Activated CD8-positive, alpha-beta memory T cell treated with anti-CD3 and anti-CD28 coated beads for 48 hours (primary cell): ENCODE data around the gene KLF6.

Experiments
- DNase-seq, 3 experiments: peaks; one replicate each; pipeline ENCODE4 v3.0.0-alpha.2; 2020; ENCODE audit warnings: low read depth in 2 of 3, low spot score in 2 of 3

KLF6 gene

GRCh38 chr10:3811291-3811870 is 26.4 kb upstream of the KLF6 start:
- DNase-seq: no peak

GRCh38 chr10:3808689-3809199 is 23.7 kb upstream of the KLF6 start:
- DNase-seq: no peak

- no peak for DNase-seq
These were observed 23.0 kb upstream of the KLF6 start for GRCh38 chr10:3807928-3808496.

- no peak for DNase-seq
These were observed 22.4 kb upstream of the KLF6 start for GRCh38 chr10:3807211-3807927.

- no peak for DNase-seq
These were observed 21.6 kb upstream of the KLF6 start for GRCh38 chr10:3806603-3807002.

DNA sequence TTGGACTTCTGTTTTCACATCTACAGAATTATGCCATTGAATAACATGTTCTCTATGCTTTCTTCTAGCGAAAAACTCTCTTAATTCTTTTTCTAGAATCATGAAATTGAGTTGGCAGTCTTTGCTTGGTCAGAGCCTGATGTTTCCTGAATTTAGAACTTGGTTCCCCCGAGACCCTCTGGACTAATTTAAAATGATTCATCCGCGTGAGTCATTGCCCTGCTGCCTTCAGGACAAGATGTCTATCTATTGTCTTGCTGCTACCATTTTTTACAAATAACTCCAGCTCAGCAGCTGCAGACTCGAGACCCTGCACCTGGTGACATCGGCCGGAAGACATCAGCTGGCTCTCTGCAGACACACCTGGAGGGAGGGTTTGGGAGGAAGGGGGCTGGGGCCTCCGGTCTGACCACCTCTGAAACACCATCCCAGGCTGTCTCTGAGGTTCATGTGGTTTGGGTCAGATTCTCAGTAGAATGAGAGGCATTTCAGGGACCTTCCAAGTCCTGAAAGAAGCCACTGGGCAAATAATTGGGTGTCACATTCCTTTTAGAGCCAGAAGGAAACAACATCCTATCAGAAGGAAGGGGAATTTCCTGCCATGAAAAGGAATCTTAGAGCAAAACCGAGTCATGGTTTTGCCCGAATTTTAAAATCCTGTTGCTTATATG is 20.9 kb upstream of the KLF6 start:
- DNase-seq: no peak

DNA sequence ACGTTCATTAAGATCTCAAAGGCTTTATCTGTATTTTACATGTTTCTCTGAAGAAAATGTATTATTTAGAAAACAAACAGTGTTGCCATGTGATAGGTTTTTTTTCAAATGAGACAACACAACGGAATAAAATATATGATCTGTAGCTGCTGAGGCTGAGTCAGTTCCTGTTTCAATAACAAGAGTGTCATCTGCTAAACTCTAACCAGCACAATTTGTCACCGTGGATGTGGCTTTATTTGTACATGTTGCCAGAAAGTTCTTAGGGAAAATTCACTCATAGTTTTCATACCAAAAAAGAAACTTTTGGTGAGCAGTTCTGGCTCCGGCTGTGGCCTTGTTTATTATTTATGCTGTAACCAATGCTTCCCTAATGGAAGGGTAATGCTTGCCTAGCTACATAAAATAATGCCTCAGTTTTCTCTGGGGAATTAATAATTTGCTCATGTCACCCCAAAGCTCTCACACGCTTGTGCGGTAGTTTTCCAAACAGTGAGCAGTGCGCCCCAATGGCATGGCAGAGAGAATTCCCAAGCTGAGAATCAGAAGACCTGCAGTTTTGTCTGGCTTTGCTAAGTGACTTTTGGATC is 20.3 kb upstream of the KLF6 start:
- DNase-seq: no peak

GRCh38 chr10:3803927-3804741 is 19.1 kb upstream of the KLF6 start:
- DNase-seq: peak in 1 of 3 experiments; percentile 50

GRCh38 chr10:3803295-3803926 is 18.4 kb upstream of the KLF6 start:
- no peak for DNase-seq

- no peak for DNase-seq
These were observed 17.7 kb upstream of the KLF6 start for GRCh38 chr10:3802526-3803265.

- DNase-seq: no peak
These were observed 16.7 kb upstream of the KLF6 start for GRCh38 chr10:3801558-3802192.

- no peak for DNase-seq
These were observed 15.6 kb upstream of the KLF6 start for GRCh38 chr10:3800586-3800985.

DNA sequence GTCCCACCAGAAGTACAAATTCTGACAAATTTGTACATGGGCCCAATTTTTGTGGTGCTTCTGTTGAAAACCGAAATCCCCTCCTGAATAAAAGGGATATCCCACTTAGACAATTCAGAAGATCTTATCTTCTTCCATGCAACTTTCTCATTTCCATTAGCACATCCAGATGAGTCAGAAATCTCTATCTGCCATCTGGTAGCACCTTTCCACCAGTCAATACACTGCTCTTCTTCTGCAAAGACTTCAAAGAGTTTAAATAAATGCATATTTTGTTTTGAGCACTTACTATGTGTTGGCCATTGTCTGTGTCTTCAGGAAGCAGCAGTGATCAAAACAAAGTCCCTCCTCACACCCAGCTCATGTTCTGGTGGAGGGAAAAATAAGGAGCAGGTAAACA is 12.7 kb upstream of the KLF6 start:
- no peak for DNase-seq

DNA sequence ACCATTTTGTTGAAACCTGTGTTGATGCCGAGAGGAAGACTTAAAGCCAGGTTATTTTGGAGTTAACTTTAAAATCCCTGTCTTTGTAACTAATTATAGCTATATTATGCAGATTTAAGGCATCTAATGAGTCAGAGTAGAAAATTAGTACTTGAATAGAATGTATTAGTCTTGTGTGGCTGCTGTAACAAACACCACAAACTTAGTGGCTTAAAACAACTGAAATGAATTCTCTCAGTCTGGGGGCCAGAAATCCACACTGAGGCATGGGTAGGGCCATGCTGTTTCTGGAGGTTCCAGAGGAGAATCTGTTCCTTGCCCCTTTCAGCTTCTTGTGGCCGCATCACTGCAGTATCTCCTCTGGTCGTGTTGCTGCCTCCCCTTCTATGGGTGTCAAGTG is 8.5 kb upstream of the KLF6 start:
- no peak for DNase-seq

DNA sequence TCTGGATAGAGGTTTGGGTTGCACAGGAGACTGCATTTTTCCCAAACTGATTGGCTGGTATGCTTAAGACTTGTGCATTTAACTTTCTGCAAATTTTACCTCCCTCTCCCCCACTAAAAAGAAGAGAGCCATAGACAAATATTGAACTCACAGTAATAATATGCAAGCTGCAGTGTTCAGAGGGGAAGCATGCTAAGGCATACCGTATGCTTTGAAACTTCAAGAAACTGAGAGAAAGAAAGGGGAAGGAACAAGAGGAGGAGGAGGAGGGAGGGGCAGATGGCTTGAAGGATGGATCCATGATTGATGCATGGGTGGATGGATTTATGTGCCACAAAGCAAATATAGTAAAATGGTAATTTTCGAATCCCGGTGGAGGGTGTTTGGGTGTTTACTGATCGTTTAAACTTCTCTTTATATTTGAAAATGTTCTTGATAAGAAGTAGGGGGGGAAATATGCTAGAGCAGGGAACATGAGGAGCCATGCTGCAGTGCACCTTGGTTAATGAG is 7.8 kb upstream of the KLF6 start:
- DNase-seq: no peak

DNA sequence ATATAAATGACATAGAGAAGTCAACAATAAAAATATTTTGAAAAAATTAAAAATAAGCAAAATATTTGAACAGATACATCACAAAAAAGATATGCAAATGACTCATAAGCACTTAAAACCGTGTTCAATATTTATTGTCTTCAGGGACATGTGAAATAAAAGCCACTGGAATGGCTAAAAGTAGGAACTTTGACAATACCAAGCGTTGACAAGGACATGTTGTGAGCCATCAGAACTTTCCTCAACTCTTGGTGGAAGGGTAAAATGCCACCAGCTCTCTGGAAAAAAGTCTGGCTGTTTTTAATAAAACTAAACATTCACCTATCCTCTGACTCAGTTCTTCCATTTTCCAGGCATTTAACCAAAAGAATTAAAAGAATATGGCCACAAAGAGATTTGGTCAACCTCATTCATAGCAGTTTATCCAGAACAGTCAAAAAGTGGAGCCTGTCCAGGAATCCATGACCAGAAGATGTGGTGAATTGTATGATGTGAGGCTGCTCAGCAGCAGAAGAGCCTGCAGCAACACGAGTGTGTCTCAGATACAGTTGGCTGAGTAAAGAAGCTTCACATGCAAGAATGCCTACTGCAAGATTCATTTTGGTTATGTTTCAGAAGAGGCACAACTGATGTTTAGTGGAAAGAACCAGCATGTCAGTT is 7.1 kb upstream of the KLF6 start:
- DNase-seq: no peak

- no peak for DNase-seq
These were observed 5.8 kb upstream of the KLF6 start for GRCh38 chr10:3790858-3791257.

DNA sequence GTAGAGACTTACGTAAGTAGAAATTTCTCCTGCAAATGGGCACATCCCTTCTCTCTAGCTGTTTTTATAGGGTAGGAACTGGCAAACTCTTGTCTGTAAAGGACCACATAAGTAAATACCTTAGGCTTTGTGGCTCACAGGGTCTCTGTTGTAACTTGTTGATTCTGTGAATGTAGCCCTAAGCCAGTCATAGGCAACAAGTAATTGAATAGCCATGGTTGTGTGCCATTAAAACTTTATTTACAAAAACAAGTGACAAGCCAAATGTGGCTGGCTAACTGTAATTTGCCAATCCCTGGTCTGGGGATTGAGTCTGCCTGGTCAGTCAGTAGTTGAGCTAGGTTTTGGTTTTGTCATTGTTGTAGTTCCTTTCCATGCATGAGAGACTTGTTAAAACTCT is 5.3 kb upstream of the KLF6 start:
- no peak for DNase-seq
